Heart left ventricle (tissue), 16 donors: ENCODE data around the gene FSTL3. TPM values are rescaled to one million over a fixed set of nuclear protein-coding genes. Genes with fewer than 3 reads are reported as not detected.
"Not testable (repeated sequence)": the region's sequence is repeated elsewhere in the genome, so short reads cannot be mapped to it uniquely, and the experiment has no call there.

ENCODE experiments used
- ATAC-seq, 4 donors: fragments of 200-7000 bp; cut with Tn5 transposase; one replicate each; pipeline ENCODE4 v1.9.1; 2020 to 2022; ENCODE audit warnings: moderate library complexity in 4 of 4, mild to moderate bottlenecking in 3 of 4, moderate number of reproducible peaks in 1 of 4
- DNase-seq, 5 donors: peaks; one replicate each; pipeline ENCODE4 v3.0.0-alpha.2; 2020
- H3K27ac ChIP-seq, 12 donors: fragments of 200-600 bp; sonication (generic) in 4 of 12; one replicate each; pipeline versions ENCODE4 v1.5.0 to v1.8.0; 2016 to 2022; ENCODE audit warnings: mild to moderate bottlenecking in 2 of 12
- H3K27me3 ChIP-seq, 9 donors: fragments of 200-600 bp; sonication (generic) in 2 of 9; one replicate each; pipeline versions ENCODE4 v1.5.1 to v1.8.0; 2016 to 2022; ENCODE audit warnings: mild to moderate bottlenecking in 3 of 9
- H3K36me3 ChIP-seq, 9 donors: fragments of 200-600 bp; sonication (generic) in 2 of 9; one replicate each; pipeline versions ENCODE4 v1.5.0 to v1.8.0; 2018 to 2022; ENCODE audit warnings: mild to moderate bottlenecking in 2 of 9
- H3K4me1 ChIP-seq, 12 donors: fragments of 200-600 bp; sonication (generic) in 4 of 12; one replicate each; pipeline versions ENCODE4 v1.5.0 to v1.8.0; 2016 to 2022; ENCODE audit warnings: mild to moderate bottlenecking in 3 of 12
- H3K4me3 ChIP-seq, 12 donors: fragments of 200-600 bp; sonication (generic) in 4 of 12; one replicate each; pipeline versions ENCODE4 v1.5.0 to v1.8.0; 2017 to 2022; ENCODE audit warnings: mild to moderate bottlenecking in 9 of 12, moderate library complexity in 4 of 12
- H3K9me3 ChIP-seq, 12 donors: fragments of 200-600 bp; sonication (generic) in 4 of 12; one replicate each; pipeline versions ENCODE4 v1.5.0 to v1.8.0; 2016 to 2022; ENCODE audit warnings: mild to moderate bottlenecking in 1 of 12
- CTCF ChIP-seq, 12 donors: fragments of 200-600 bp; sonication (generic) in 4 of 12; IDR thresholded peaks; one replicate each; pipeline versions ENCODE4 v1.5.0 to v1.8.0; 2018 to 2022; ENCODE audit warnings: antibody characterized with exemption in 12 of 12, mild to moderate bottlenecking in 5 of 12
- POLR2A ChIP-seq, 2 donors: fragments of 450-650 bp; IDR thresholded peaks; one replicate each; pipeline ENCODE4 v1.6.1; 2017; ENCODE audit warnings: antibody characterized with exemption in 2 of 2, mild to moderate bottlenecking in 2 of 2, moderate library complexity in 2 of 2
- WGBS, 4 donors: extraction: QIAGEN DNeasy Blood & Tissue Kit in 2 of 4; methylation state at CpG; one replicate each; pipeline versions ENCODE4 v1.1.5 to v1.1.7; 2013 to 2018; 5-methylcytosine and 5-hydroxymethylcytosine counted together
- intact Hi-C, 10 donors: fragments of 100-400 bp; cut with DNase I; formaldehyde crosslinking; loops; one replicate each; pipeline versions ENCODE4 v1.11.1 to v1.14.2; 2022
- polyA plus RNA-seq, 2 donors: library from polyadenylated mRNA; stranded (reverse); fragments of 200-250 nt; gene quantifications; one replicate each; pipeline ENCODE4 v1.2.3, GENCODE V29; 2013
- total RNA-seq, 9 donors: library from RNA; depleted of rRNA in 2 of 9; stranded (reverse); fragments of >200 nt in 2 of 9; fragmentation: NEBNext Ultra II Directional in 3 of 9; extraction: Animal tissue kit (Norgen Biotek cat#: 25700) in 3 of 9; gene quantifications; one replicate each; pipeline versions ENCODE4 v1.1.0 to v1.2.4, GENCODE V29; 2016 to 2023
- donor health status: ischemic (EF 13 %, LVEDD 7.1; RV severe dilation, severe dysfunction).
- donor health status: healthy with polysubstance abuse.
- donor health status: DM: no; HTN: yes; CAD: no.
- donor health status: DM: no; HTN: no; CAD: no.
- donor health status: ischemic (EF 25% LVEDD 6.9; RV normal size, moderate dysfunction).
- donor health status: ischemic (EF 25% LVEDD 5.7; RV mildly dilated, moderate dysfunction).
- donor health status: healthy.
- donor health status: DM: yes; HTN: yes; CAD: no.
- donor health status: ischemic (EF 35%, LVEDD 5.7; RV mildly dilated, moderate dysfunction).
- donor health status: nonischemic (EF 11% LVEDD 7.7; RV severe dilation, severe dysfunction).
- donor health status: DM: yes; HTN: yes; CAD: no.
- donor health status: PGD.
- donor health status: ischemic (EF 29% LVEDD 5.4; RV normal size, mild dysfunction).
- donor health status: nonischemic (EF 23%, LVEDD 6.1; RV moderate dilation, normal function).

Gene FSTL3
- total and polyA plus RNA-seq, 11 donors, result 41.7 to 376 (median 119) TPM

DNA sequence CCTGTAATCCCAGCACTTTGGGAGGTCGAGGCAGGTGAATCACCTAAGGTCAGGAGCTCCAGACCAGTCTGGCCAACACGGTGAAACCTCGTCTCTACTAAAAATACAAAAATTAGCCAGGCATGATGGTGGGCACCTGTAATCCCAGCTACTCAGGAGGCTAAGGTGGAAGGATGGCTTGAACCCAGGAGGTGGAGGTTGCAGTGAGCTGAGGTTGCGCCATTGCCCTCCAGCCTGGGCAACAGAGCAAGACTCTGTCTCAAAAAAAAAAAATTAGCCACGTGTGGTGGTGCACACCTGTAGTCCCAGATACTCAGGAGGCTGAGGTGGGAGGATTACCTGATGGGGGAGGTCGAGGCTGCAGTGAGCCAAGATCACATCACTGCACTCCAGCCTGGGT, 26.7 kb downstream of the FSTL3 start:
- intact Hi-C loops, result loop anchor here in 1 of 10 donors (5.0 kb wide), 1 partner anchor 39 kb away; no protein-coding TSS in a partner anchor
- peak overlapping the region in 3 of 12 donors; percentile 36 to 50 (median 39) for H3K4me3 ChIP-seq
- not testable (repeated sequence) for H3K36me3 ChIP-seq

DNA sequence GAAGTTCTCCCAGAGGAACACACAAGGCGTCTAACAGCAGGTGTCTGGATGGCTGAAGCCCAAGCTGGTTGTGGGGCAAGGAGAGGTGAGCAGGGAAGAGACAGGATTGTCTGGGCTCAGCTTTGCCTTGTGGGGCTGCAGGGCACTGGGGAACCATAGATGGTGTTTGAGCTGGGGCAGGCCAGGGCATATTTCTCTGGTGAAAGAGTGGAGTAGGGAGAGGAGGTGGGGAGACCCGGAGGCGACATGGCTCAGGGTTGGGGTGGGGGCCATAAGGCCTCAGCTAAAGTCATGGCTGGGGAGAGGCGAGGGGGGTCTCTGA, 27.1 kb downstream of the FSTL3 start:
- no peaks in the 10 kb centered on the region for H3K36me3 ChIP-seq
- H3K27ac ChIP-seq, result peak overlapping the region in 6 of 12 donors; percentile 17 to 45 (median 36)
- intact Hi-C loops, result loop anchor here in 1 of 10 donors (5.0 kb wide), 1 partner anchor 39 kb away; no protein-coding TSS in a partner anchor
- H3K27me3 ChIP-seq, result peaks cover 0 to 14% (median 0%) of the 10 kb centered on the region in 9 donors
- H3K9me3 ChIP-seq, result peaks cover 0 to 9% (median 0%) of the 10 kb centered on the region in 12 donors
- no peak for TF ChIP-seq CTCF (IDR thresholded peaks at IDR 0.05)
- TF ChIP-seq POLR2A (IDR thresholded peaks at IDR 0.05), result no peak
- peak overlapping the region in 8 of 12 donors; percentile 15 to 50 (median 34) for H3K4me3 ChIP-seq
- DNase-seq (no peak), ATAC-seq (no peak)
- H3K4me1 ChIP-seq, result peaks cover 0 to 23% (median 6%) of the 10 kb centered on the region in 12 donors
- WGBS, 4 donors, result 47 to 53% (median 52%) methylated on average over 4 of the region's 4 CpGs

More for the DNA sequence above, 26.7 kb downstream of the FSTL3 start:
- Histone ChIP-seq H3K4me1 (peaks cover 0 to 19% (median 4%) of the 10 kb centered on the region in 12 donors), H3K27ac (peak overlapping the region in 1 of 12 donors; percentile 17), H3K27me3 (peaks cover 0 to 11% (median 0%) of the 10 kb centered on the region in 9 donors)
- DNase-seq, ATAC-seq, H3K9me3 ChIP-seq: not testable (repeated sequence)
- 69 to 83% (median 80%) methylated on average over 6 of the region's 6 CpGs for WGBS, 4 donors

GRCh38 chr19:703651-704446, 27.7 kb downstream of the FSTL3 start:
- Histone ChIP-seq H3K4me3 (peak overlapping the region in 8 of 12 donors; percentile 15 to 50 (median 34)), H3K9me3 (peaks cover 0 to 9% (median 0%) of the 10 kb centered on the region in 12 donors), H3K36me3 (no peaks in the 10 kb centered on the region), H3K27ac (peak overlapping the region in 6 of 12 donors; percentile 17 to 45 (median 36)), H3K4me1 (peaks cover 0 to 27% (median 9%) of the 10 kb centered on the region in 12 donors), H3K27me3 (peaks cover 0 to 16% (median 0%) of the 10 kb centered on the region in 9 donors)
- peak; percentile 74 to 93 (median 84) for DNase-seq
- WGBS, 4 donors, result 5 to 13% (median 7%) methylated on average over 19 to 50 of the region's 50 CpGs
- TF ChIP-seq POLR2A (IDR thresholded peaks at IDR 0.05) (peak in 1 of 2 donors; percentile 20), CTCF (IDR thresholded peaks at IDR 0.05) (no peak)
- peak; percentile 75 to 92 (median 86) for ATAC-seq
- intact Hi-C loops, result loop anchor here in 1 of 10 donors (5.0 kb wide), 1 partner anchor 38 kb away; no protein-coding TSS in a partner anchor

DNA sequence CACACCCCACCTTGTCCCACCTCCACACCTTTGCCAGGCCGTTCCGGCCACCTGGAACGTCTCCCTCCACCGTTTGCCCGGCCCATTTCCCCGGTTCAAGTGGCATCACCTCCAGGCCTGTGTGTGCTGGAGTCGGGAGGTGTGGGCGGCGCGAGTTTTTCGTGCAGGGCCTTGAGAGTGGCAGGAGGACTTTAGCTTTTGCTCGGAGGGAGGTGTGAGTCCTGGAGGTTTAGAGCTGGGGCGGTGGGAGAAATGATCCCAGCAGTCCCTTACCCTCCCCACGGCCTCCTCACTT, 28.2 kb downstream of the FSTL3 start:
- intact Hi-C loops, result loop anchor here in 1 of 10 donors (5.0 kb wide), 1 partner anchor 38 kb away; no protein-coding TSS in a partner anchor
- ATAC-seq (no peak), DNase-seq (no peak)
- Histone ChIP-seq H3K9me3 (peaks cover 0 to 9% (median 0%) of the 10 kb centered on the region in 12 donors), H3K27ac (no peak overlapping the region), H3K4me1 (peaks cover 0 to 31% (median 9%) of the 10 kb centered on the region in 12 donors), H3K36me3 (no peaks in the 10 kb centered on the region), H3K4me3 (peak overlapping the region in 2 of 12 donors; percentile 8 to 38), H3K27me3 (peaks cover 0 to 16% (median 4%) of the 10 kb centered on the region in 9 donors)
- TF ChIP-seq CTCF (IDR thresholded peaks at IDR 0.05), result no peak
- WGBS, 4 donors, result 22 to 37% (median 29%) methylated on average over 13 to 14 of the region's 14 CpGs
